Measurements from ENCODE around the gene MYG1. TPM values are rescaled to one million over a fixed set of nuclear protein-coding genes. Genes with fewer than 3 reads are reported as not detected.
"Not testable (repeated sequence)": the region's sequence is repeated elsewhere in the genome, so short reads cannot be mapped to it uniquely, and the experiment has no call there.

MYG1 gene
- total RNA-seq, 1 donor from 2014 or later = 41.4 TPM

- no peak for DNase-seq (ENCODE audit: extremely low read depth, low read depth, low spot score)
Measured at GRCh38 chr12:53325511-53326061, 26.1 kb downstream of the MYG1 start.

GRCh38 chr12:53326460-53327185 is 27.1 kb downstream of the MYG1 start:
- DNase-seq (ENCODE audit: extremely low read depth, low read depth, low spot score) = no peak

GRCh38 chr12:53327435-53328042 is 28.0 kb downstream of the MYG1 start:
- DNase-seq (ENCODE audit: extremely low read depth, low read depth, low spot score) = no peak

- DNase-seq (ENCODE audit: extremely low read depth, low read depth, low spot score) = no peak
Measured at GRCh38 chr12:53328043-53328435, 28.5 kb downstream of the MYG1 start.

GRCh38 chr12:53330671-53331070 is 31.2 kb downstream of the MYG1 start:
- DNase-seq (ENCODE audit: extremely low read depth, low read depth, low spot score) = no peak

- DNase-seq (ENCODE audit: extremely low read depth, low read depth, low spot score) = not testable (repeated sequence)
Measured at GRCh38 chr12:53332339-53332738, 32.8 kb downstream of the MYG1 start.

- DNase-seq (ENCODE audit: extremely low read depth, low read depth, low spot score) = no peak
Measured at GRCh38 chr12:53332744-53333143, 33.2 kb downstream of the MYG1 start.

GRCh38 chr12:53333289-53333688 is 33.8 kb downstream of the MYG1 start:
- no peak for DNase-seq (ENCODE audit: extremely low read depth, low read depth, low spot score)

- no peak for DNase-seq (ENCODE audit: extremely low read depth, low read depth, low spot score)
Measured at GRCh38 chr12:53333845-53334244, 34.4 kb downstream of the MYG1 start.

- no peak for DNase-seq (ENCODE audit: extremely low read depth, low read depth, low spot score)
Measured at GRCh38 chr12:53334822-53335221, 35.3 kb downstream of the MYG1 start.

- no peak for DNase-seq (ENCODE audit: extremely low read depth, low read depth, low spot score)
Measured at GRCh38 chr12:53336181-53336681, 36.7 kb downstream of the MYG1 start, which contains the start of gene SP7. Gene SP7, minus strand, starts transcription at chr12:53336354. Its CDS starts 708 bp downstream, at chr12:53335646.

GRCh38 chr12:53338017-53338416 is 38.5 kb downstream of the MYG1 start:
- no peak for DNase-seq (ENCODE audit: extremely low read depth, low read depth, low spot score)

GRCh38 chr12:53338916-53339315 is 39.4 kb downstream of the MYG1 start:
- DNase-seq (ENCODE audit: extremely low read depth, low read depth, low spot score) = no peak

GRCh38 chr12:53340398-53340797 is 40.9 kb downstream of the MYG1 start:
- DNase-seq (ENCODE audit: extremely low read depth, low read depth, low spot score) = no peak

- no peak for DNase-seq (ENCODE audit: extremely low read depth, low read depth, low spot score)
Measured at GRCh38 chr12:53343449-53343848, 44.0 kb downstream of the MYG1 start.

- DNase-seq (ENCODE audit: extremely low read depth, low read depth, low spot score) = no peak
Measured at GRCh38 chr12:53343969-53344368, 44.5 kb downstream of the MYG1 start.

GRCh38 chr12:53344487-53344823 is 45.0 kb downstream of the MYG1 start:
- DNase-seq (ENCODE audit: extremely low read depth, low read depth, low spot score) = no peak

GRCh38 chr12:53344824-53345485 is 45.5 kb downstream of the MYG1 start:
- DNase-seq (ENCODE audit: extremely low read depth, low read depth, low spot score) = no peak

GRCh38 chr12:53345486-53346188 is 46.1 kb downstream of the MYG1 start:
- no peak for DNase-seq (ENCODE audit: extremely low read depth, low read depth, low spot score)

GRCh38 chr12:53346491-53346890 is 47.0 kb downstream of the MYG1 start:
- DNase-seq (ENCODE audit: extremely low read depth, low read depth, low spot score) = no peak

GRCh38 chr12:53347905-53348304 is 48.4 kb downstream of the MYG1 start:
- DNase-seq (ENCODE audit: extremely low read depth, low read depth, low spot score) = no peak

Measured in glomerular endothelial cell (primary cell).